GM19351 (cell line): ENCODE data around the gene ZSWIM4.
"Not testable (repeated sequence)": the region's sequence is repeated elsewhere in the genome, so short reads cannot be mapped to it uniquely, and the experiment has no call there.

Experiments
- ATAC-seq: cut with Tn5 transposase; IDR thresholded peaks from one replicate; pipeline ENCODE4 v1.9.1; 2021; ENCODE audit warnings: mild to moderate bottlenecking, moderate library complexity; ENCODE audit not compliant: unreplicated experiment

ZSWIM4 gene

DNA sequence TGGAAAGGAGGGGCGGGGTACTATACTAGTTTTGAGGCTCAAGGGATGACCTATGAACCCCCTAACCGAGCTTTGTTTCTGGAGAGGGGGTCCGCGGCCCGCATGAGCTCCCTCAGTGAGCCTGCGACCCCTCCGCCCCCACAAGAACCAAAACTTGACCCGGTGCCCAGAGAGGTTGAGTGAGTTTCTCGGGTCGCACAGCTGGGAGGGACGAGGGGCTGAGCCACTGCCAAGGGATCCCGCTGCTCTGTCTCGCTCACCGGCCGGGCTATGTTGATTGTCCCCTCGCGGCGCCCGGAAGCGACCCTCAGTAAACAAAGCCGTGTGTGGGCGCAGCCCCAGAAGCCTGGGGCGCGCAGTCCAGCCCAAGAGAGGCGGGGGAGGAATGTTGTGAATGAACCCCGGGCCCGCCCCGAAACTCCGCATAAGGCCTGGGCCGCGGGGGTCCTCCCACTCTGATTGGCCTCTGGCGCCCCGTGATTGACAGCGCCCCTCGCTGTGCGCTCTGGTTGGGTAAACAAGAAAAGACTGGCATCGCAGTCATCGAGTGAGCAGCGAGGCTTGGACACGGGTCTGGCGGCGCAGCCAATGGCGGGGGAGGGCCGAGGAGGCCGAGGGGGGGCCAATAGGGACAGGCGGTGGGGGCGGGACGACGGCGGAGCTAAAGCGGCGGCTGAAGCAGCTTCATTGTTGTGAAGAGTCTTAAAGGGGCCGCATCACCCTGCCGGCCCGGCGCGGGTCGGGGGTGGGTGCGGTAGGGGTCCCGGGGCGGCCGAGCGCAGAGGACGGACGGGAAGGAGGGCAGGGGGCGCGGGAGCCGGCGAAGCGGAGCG, at the start of gene ZSWIM4:
TSS of gene ZSWIM4 (plus strand) at position 687 of the 833 bp plus-strand sequence. CDS start 206 bp downstream, outside the sequence.
- ATAC-seq, result peak; percentile 88

DNA sequence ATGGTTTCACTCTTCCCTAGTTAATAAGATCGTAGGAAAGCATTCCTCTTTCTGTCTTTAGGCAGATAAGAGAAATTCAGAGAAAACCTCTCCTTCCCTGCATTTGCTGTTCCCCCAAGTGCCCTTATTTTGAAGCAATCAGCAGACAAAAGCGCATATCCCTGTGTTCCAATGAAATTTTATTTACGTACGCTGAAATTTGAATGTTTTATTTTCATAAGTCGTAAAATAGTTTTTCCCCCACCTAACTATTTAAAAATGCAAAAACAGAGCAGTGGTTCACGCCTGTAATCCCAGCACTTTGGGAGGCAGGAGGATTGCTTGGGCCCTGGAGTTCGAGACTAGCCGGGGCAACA, 48.2 kb upstream of the ZSWIM4 start:
- no peak for ATAC-seq

DNA sequence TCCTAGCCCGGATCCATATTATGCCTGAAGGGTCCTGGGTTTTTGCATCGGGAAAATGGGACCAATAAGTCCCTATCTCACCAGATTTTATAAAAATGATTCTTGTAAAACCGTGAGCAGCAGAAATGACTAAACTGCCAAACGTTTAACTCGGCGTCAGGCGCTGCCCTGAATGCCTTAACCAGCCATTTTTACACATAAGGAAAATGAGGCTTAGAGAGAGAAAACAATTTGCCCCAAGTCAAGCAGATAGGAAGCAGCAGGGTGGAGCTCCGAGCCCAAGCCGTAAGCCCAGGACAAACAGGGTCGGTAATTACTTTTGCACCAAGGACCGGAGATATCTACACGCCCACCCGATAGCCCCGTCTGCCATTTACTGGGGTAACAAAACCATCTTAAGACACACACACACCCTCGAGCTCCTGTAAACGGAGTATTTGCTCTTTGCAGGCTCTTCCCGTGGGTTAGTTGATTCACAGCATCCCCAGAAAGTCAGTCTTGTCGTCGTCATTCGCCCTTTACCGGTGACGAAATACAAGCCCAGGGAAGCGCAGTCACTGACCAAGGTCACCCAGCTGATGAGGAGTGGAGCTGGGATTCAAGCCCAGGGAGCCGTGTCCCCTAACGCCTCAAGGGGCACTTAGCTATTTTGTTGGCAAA, 46.9 kb upstream of the ZSWIM4 start:
- ATAC-seq, result no peak

DNA sequence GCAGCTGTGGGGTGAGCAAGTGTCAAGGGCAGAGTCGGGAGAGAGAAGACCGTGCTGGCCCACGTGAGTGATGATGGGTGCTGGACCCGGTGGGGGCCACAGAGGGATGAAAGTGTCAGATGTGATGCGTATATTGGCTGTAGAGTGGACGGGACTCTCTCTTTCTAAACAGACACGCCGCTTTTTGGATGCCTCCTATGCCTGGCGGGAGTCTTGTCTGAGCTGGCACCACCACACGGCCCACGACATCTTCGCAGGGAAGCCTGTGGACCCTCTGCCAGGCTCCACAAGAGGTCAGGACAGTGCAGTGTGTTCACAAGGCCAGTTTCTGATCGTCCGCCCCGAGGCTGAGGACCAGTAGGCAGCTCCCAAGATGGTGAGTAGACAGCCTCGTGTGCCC, 43.8 kb upstream of the ZSWIM4 start:
- ATAC-seq, result no peak

DNA sequence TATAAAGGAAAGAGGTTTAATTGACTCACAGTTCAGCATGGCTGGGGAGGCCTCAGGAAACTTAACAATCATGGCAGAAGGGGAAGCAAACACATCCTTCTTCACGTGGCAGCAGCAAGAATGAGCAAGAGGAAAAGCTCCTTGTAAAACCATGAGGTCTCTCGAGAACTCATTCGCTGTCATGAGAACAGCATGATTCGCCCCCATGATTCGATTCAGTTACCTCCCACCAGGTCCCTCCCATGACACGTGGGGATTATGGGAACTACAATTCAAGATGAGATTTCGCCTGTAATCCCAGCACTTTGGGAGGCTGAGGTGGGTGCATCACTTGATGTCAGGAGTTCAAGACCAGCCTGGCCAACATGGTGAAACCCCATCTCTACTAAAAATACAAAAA, 41.6 kb upstream of the ZSWIM4 start:
- ATAC-seq, result not testable (repeated sequence)

DNA sequence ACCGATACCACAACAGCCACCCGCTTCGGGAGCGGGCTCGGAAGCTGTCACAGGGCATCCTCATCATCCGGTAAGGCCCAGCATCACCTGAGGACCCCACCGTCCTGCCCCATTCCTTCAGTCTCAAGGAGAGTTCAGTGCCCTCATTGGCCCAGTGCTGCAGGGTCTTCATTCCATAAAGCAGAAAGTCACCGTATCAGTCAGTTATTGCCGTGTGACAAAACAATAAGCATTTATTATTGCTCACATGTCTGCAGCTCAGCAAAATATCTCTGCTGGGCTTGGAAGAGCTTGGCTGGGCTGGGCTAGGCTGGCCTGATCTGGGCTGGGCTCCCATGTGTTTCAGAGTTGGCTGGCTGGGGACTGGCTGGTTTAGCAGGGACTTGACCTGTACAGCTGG, 39.0 kb upstream of the ZSWIM4 start:
- no peak for ATAC-seq

DNA sequence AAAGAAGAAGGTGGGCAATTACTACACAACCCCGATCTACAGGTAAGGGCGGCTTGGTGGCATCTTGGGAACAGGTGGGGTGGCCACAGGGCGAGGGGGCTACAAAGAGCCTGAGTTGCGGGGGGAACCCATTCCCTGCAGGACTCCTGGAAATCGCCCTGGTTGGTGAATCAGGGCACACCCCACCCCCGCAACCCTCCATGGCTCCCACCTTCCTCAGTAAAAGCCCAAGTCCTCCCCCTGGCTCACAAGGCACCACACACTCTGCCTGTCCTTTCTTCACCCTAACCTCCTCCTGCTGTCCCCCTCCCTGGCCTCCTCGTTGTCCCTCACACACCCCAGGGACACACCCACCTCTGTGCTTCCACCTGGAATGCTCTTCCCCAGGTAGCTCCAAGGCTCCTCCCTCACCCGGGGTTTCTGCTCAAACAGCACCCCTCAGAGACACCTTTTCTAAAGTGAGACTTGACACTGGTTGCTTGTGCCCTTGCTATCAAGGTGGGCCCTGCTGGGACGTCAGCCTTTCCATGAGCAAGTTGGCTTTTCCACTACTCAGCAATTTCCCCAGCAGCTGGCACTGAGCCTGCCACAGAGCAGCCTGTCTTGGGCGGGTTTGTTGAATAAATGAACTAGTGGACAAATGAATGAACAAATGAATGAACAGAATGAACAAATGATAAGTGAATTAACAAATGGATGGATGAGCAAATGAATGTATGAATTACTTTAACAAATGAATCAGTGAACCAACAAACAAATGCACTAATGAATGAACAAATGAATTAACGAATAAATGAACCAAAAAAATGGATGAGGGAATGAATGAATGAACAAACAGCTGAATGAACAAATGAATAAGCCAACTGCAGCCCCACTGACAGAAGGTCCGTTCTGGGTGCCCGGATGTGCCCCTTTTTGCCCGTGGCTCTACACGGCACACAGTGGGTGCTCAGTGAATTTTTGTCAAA, 37.2 kb upstream of the ZSWIM4 start:
- ATAC-seq, result no peak

DNA sequence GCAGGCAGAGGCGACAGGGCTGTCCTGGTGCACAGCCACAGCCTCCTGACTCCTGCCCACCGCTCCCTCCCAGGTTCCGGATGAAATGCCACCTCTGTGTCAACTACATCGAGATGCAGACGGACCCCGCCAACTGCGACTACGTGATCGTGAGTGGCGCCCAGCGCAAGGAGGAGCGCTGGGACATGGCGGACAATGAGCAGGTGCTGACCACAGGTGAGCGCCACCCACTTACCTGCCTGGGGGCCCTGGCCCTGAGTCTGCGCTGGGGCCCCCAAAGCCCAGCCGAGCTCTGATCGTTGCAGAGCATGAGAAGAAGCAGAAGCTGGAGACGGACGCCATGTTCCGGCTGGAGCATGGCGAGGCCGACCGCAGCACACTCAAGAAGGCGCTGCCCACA, 36.4 kb upstream of the ZSWIM4 start:
- no peak for ATAC-seq

DNA sequence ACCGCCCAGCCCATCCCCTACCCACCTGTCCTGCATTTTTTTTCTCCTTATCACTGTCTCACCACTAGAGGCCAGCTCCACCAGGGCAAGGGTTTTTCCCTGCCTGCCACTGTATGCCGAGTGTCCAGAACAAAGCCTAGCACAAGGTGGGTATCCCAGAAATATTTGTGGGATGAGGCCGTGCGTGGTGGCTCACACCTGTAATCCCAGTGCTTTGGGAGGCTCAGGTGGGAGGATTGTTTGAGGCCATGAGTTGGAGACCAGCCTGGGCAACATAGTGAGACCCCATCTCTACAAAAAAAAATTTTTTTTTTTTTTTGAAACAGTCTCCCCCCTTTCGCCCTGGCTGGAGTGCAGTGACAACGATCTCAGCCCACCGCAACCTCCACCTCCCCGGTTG, 33.8 kb upstream of the ZSWIM4 start:
- ATAC-seq, result no peak

DNA sequence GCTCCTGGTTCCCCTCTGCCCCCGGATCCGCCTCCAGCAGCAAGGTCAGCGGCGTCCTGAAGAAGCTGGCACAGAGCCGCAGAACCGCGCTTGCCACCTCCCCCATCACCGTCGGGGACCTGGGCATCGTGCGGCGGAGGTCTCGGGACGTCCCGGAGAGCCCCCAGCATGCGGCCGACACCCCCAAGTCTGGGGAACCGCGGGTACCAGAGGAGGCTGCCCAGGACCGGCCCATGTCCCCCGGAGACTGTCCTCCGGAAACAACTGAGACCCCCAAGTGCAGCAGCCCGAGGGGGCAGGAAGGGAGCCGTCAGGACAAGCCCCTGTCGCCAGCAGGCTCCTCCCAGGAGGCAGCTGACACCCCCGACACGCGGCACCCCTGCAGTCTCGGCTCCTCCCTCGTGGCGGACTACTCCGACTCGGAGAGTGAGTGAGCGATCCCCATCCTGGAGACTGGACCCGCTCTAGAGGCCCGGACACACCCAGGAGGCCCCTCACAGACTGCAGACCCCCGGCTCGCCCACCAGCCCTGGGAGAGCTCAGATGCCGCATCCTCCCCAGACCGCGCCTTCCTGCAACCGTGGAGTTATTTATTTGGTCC, 32.5 kb upstream of the ZSWIM4 start:
- ATAC-seq, result no peak

DNA sequence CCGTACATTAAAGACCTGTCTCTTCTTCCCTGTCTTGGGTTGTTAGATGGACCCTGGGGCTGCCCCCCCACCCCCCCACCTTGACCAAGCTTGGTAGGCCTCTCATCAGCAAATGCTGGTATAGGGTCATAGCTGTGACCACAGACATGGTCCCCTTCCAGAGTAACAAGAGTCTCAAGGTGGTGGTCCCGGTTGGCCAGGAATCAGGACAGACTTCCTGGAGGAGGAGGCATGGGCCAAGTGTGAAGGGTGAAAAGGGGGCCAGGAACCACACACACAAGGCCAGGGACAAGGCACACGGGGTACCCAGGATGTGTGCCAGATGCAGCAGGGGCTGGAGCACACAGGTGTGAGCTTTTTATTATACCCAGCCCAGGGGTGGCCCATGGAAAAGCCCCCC, 32.0 kb upstream of the ZSWIM4 start:
- no peak for ATAC-seq

DNA sequence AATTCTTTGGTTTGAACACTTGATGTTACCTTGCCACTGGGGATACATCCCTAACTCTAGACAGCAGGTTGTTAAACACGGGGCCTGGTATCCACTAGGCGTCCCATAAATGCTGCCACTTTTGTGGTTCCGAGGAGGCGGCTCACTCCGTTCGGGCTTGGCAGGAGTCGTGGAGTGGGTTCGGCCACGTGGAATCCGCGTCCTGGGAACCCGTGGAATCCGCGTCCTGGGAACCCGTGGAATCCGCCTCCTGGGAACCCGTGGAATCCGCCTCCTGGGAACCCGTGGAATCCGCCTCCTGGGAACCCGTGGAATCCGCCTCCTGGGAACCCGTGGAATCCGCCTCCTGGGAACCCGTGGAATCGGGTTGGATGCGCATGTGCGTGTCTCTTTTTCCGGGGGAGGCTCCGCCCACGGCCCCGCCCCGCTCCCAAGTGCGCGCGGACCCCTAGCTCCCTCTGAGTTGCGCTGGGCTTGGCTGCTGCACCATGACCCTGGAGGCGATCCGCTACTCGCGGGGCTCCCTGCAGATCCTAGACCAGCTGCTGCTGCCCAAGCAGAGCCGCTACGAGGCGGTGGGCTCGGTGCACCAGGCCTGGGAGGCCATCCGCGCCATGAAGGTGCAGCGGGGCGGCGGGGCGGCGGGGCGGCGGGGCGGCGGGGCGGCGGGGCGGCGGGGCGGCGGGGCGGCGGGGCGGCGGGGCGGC, 31.0 kb upstream of the ZSWIM4 start, which contains the start of gene MRI1:
TSS of gene MRI1 (plus strand) at position 422 of the 707 bp plus-strand sequence. CDS start at position 489, 67 bp downstream.
- no peak for ATAC-seq

DNA sequence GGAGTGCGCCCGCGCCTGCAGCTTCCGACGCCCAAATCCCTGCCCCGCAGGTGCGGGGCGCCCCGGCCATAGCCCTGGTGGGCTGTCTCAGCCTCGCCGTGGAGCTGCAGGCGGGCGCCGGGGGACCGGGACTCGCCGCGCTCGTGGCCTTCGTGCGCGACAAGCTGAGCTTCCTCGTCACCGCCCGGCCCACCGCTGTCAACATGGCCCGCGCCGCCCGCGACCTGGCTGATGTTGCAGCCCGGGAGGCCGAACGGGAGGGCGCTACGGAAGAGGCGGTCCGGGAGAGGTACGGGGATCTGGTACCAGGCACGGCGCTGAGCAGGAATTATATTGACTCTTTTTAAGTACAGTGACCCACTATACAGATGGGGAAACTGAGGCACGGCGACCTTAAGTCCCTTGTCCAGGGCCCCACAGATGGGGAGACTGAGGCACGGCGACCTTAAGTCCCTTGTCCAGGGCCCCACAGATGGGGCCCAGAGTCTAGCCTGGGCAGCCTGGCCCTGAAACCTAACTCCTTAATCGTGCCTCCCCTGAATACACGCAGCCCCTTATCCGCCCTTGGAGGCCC, 30.3 kb upstream of the ZSWIM4 start:
- ATAC-seq, result no peak

DNA sequence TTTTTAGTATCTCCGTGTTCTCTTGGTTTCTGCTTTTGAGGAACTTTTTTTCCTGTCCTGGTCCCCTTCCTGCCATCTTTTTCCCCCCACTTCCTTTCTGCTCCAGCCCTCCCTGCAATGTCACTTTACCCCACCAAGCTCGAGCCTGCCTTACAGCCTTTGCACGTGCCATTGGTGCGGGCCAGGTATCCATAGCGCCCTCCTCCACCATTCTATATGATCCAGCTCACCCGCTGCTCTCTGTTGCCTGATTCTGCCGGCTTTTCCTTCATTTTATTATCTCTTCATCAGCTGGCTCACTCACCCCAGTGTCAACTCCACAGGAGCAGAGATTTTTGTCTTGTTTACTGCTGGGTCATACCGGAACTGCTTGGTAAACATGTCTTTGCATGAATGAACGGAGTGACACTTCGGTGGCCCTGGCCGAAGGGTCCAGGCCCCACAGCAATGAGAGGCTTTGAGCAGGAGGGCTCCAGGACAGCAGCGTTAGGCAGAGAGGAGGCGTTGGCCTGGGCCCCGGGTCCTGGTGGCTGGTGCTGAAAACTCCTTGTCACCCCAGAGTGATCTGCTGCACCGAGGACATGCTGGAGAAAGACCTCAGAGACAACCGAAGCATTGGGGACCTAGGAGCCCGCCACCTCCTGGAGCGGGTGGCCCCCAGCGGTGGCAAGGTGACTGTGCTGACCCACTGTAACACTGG, 29.7 kb upstream of the ZSWIM4 start:
- ATAC-seq, result no peak

DNA sequence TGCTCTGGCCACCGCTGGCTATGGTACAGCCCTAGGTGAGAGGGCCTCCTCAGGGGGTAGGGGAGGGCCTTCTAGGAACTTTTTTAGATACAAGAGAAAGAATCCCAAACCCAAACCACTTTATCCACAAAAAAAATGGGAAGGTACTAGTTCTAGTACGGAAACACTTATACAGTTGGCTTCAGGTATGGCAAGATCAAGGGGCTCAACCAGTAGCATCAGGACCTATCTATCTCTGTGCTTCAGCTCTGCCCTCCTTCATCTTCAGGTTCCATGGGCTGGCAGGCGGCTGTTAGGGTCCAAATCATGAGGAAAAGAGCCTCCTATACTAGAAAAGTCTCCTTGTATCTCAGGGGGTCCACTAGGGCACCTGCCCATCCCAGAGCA, 29.2 kb upstream of the ZSWIM4 start:
- no peak for ATAC-seq

DNA sequence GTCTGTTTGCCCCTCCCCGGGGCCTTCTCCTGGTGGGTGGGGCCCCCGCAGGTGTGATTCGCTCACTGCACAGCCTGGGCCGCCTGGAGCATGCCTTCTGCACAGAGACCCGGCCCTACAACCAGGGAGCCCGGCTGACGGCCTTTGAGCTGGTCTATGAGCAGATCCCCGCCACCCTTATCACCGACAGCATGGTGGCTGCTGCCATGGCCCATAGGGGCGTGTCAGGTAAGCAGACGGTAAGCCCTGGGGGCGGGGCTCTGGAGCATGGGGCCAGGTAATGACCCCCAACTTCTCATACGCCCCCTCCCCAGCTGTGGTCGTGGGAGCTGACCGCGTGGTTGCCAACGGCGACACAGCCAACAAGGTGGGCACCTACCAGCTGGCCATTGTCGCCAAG, 26.7 kb upstream of the ZSWIM4 start:
- no peak for ATAC-seq

DNA sequence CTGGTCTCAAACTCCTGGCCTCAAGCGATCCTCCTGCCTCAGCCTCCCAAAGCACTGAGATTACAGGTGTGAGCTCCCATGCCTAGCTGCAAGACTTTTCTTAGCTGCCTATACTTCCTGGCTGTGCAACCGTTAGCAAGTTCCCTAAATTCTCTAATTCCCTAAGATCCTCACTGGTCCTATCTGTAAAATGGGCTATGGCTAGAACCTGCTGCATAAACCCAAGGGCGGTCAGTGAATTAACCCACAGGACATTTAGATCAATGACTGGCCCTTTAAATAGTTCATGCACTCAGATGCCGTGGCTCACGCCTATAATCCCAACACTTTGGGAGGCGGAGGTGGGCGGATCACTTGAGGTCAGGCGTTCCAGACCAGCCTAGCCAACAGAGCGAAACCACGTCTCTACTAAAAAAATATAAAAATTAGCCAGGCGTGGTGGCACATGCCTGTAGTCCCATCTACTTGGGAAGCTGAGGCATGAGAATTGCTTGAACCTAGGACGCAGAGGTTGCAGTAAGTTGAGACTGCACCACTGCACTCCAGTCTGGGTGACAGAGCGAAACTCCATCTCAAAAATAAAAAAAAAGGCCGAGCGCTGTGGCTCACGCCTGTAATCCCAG, 25.1 kb upstream of the ZSWIM4 start:
- no peak for ATAC-seq

DNA sequence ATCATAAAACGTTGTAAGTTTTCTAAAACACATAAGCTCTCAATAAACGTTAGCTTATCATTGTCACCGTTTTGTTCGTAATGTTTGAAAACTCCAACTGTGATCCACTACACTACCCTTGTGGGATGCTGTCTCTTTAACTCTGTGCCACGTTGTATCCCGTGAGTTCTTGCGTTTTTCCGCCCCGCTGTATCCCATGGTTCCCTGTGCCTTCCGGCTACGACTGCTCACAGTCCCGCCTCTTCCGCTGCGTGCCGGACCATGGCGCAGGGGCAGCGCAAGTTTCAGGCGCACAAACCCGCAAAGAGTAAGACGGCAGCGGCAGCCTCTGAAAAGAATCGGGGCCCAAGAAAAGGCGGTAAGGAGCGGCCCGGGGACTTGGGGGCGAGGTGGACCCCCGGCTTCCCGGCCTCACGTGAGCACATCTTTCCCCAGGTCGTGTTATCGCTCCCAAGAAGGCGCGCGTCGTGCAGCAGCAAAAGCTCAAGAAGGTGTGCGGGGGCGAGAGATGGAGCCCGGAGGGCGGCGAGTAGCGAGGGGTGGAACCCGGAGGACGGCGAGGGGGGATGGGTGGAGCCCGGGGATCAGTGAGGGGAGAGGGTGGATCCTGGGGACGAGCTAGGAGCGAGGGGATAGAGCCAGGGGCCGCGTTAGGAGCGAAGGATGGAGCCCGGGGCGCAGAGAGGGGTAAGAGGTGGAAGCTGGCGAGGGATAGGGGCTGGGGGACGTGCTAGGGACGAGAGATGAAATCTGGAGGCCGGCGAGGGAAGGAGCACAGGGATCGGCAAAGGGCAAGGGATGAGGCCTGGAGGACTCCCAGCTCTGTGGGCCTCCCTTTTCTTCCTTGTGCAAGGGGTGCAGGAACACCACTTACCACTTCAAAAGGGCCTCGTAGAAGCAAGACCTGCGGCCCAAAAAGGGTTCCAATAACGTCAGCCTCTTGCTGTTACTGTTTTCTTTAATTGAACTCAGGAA, 20.7 kb upstream of the ZSWIM4 start, which contains the start of gene C19orf53:
TSS of gene C19orf53 (plus strand) at position 240 of the 975 bp plus-strand sequence. CDS start at position 262, 22 bp downstream.
- ATAC-seq, result peak; percentile 83
